ENCODE measurements around the gene MAP3K1.

Gene MAP3K1

DNA sequence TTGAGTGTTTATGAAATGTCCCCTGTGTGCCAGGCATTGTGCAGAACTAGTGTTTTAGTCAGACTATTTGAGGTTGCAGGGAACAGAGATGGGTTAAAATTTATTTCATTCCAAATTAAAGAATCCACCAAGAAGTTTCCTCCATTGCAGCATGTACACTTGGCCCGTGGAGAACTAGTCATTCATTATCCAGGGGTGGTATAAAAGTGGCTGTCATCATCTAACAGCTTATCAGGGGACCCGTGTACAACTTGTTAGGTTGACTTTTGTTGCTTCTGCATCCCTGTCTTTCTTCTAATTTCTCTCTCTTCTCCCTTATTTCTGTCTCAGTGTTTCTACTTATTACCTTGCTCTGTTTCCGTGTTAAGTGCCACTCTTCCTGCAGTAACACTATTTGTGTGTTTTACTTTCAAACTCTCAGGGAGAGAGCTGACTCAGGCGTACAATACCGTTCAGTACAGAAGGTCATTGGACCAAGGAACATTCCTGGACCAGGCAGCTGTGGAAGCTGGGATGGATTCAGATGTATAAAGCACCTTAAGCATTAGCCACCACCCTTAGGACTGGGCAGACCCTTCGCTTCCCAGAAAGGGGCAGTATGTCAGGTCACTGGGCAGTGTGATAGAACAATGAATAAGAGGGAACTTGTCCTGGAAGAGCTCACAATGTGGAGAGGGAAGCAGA is 36.1 kb downstream of the MAP3K1 start:
- no peak for FAIRE-seq

DNA sequence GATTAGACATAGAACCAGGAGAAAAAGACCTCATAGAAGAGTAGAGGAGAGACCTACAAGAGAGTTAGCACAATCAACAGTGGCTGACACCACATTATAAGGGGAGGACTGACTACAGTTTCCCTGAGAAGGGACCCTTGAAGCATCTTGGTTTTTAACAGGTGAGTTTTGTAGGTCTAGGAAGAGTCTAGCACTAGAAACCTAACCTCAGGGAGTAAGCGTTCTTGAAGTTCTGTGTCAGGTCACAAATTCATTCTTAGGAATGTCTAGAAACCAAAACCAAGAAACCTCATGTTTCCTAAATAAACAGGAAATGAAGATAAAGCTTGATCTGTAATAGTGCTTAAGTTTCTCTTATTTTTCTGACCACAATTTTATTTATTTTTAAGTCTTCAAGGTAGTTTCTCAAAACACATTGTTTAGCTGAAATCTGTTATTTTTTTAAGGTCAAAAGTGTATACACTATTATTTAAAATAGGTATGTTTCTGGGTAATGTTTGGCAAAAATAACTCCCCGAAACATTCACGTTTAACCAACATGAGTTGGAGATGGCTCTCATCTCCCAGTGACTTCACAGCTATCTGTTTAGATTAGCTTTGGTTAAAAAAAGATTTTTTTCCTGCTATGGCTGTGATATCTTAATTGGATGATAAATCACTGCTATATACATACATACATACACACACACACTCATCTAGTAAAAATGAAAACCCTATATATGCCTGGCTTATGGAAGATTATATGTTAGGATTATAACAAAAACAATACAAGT is 37.1 kb downstream of the MAP3K1 start:
- FAIRE-seq: no peak

DNA sequence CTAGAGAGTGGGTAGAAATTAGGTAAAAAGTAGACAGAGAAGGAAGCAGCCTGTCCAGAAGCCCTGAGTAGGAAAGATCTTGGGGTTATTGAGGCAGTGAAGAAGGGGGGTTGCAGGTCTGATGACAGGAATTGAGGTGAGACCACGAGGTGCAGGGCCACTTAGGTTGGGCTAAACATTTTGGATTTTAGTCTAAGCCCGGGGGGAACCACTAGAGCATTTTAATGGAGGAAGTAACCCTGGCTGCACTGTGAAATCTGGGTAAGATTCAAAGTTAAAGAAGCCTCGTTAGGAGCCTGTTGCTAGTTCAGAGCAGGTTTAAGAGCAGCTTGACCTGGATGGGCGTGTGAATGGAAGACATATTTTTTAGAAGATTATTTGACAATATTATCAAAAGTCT is 38.3 kb downstream of the MAP3K1 start:
- FAIRE-seq: no peak

DNA sequence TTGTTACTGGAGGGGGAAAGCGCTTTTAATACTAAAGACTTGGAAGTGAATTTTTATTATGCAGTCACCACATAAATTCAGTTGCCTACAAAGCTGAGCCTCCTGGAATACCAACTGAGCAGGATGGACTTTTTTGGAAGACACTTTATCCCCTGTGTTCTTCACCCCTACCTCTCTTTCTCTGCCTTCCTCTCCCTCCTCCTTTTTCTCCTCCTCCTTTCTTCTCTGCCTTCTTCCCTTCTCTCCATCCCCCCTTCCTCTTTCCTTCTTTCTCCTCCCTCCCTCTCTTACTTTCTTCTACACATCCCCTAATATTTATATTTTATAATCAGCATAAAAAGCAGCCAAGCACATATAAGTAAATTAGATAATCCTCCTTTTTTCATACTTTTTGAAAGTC is 39.6 kb downstream of the MAP3K1 start:
- FAIRE-seq: no peak

DNA sequence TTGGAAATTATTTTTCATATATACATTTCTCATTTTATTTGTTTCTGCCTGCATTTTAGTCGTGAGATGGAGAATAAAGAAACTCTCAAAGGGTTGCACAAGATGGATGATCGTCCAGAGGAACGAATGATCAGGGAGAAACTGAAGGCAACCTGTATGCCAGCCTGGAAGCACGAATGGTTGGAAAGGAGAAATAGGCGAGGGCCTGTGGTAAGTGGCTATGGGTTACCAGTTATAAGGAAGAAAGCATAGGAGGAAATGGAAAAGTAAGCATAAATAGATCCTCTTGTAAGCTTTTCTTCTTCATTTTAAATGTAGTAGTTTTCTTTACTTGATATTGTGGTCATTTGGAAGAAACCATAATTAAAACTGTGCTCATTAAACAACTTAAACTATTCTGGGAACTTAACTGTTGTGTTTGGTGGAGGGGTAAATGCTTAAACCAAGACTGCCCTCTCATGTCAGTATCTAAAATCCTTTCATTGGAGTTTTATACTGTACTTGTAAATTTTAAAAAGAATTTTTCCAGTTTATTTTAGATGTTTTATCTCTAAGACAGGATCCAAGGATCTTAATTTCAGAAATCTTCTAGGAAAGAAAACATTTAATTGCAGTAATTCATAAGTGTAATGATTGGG is 41.3 kb downstream of the MAP3K1 start:
- FAIRE-seq: no peak

DNA sequence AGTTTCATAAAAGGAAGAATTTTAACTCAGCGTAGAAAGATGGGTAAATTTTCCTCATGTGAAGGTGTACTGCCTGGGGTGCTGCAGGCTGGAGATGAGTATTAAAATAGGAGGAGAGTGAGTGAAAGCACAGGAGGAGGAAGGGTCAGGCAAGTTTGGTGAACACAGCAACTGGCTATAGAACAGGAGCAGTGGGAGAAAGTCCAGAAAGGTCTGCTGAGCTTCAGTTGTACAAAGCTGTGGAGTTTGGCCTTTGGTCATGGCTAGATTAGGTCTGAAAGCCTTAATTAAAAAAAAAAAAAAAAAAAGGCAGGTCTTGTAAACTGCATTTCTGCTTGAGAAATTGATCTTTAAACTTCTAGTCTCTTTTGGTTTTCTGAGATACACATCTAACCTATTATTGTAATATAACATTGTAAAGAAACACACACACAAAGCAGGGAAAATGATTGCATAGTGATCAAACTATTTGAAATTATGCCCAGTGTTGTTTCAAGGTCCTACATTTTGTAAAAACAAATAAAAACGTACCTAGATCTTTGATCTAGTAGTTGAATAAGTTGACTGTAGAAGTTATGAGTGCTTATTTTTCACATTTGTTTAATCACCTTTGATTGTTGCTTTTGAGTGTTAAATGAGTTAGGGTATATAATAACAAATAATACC is 43.6 kb downstream of the MAP3K1 start:
- FAIRE-seq: no peak

DNA sequence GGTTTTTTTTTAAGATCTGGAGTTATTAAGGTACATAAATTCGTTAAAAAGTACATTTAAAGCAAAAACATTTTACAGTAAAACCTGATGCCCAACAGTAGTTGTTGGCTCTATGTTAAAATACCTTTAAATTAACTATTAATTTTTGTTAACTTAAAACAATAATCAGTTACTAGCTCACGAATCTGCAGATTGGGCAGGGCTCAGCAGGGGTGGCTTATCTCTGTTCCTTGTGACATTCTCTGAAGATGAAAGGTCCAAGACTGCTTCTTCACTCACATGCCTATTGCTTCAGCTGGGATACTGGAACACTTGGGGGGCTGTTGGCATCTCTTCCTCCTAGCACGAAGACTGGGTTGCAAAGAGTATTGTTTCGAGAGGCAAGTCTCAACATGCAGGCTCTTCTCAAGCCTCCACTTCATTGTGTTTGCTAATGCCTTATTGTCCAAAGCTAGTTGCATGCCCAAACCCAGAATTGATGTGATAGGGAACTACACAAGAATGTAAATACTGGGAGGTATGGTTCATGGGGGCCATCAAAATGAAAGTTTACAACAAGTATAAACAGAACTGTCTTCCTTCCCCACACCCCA is 46.6 kb downstream of the MAP3K1 start:
- no peak for FAIRE-seq

DNA sequence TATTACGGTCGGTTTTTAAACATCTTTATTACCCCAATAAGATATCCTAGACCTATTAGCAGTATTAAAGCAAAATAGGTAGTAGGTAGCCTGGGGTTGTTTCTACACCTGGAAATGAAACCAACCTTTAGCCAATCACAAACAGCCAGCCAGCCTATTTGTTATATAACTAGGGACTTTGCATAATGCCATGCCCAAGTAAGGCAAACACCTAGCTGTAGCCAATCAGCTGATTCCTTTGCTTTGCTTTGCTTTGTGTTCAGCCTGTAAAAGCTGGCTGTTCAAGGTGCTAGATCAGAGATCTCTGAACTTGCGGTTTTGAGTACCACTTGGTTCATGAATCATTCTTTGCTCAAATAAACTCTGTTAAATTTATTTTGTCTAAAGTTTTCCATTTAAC is 47.6 kb downstream of the MAP3K1 start:
- no peak for FAIRE-seq

DNA sequence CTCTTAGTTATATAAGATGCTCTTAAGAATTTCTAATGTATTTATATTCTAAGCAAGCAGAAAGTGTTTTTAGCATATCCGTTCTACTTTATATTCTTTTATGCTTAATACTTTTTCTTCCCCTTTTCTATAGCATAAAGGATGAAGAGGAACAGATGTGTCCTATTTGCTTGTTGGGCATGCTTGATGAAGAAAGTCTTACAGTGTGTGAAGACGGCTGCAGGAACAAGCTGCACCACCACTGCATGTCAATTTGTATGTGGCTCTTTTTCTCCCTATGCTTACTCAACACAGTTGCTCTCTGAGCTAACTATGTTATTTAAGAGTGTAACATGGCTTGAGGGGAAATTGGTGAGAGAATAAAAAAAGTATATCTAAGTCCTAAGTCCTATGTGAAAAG is 56.4 kb downstream of the MAP3K1 start:
- FAIRE-seq: no peak

DNA sequence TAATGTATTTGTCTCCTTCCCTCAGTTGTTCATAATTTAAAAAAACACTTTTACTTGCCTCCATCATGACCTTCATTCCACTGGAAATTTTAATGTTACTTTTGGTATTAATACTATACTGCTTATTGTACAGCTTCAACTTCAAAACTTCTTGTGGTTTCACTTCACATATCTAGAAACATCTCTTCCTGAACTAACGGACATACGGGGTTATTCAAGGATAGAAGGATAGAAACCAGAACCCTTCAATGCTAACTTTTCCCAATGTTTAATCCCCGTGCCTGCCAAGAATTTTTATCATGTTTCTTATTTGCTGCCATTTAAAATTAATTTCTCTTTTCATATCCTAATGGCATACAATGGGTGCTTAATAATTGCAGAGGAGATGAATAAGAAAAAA is 57.7 kb downstream of the MAP3K1 start:
- FAIRE-seq: no peak

DNA sequence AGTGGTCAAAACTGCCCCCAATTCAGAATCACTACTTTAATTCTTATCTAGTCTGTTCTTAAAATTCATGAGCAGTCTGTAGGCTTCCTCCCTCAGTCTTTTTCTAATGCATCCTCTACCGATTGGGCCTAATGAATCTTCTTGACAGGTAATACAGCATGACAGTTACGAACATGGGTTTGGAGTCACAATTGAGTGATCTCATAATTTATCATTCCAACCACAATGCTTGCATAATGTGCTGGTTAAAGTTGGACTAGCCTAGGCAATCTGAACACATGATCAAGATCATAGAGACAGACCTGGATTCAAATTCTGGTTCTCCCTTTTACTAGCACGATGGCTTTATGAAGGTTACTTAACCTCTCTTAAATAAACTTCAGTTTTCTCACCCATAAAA is 61.0 kb downstream of the MAP3K1 start:
- FAIRE-seq: no peak

DNA sequence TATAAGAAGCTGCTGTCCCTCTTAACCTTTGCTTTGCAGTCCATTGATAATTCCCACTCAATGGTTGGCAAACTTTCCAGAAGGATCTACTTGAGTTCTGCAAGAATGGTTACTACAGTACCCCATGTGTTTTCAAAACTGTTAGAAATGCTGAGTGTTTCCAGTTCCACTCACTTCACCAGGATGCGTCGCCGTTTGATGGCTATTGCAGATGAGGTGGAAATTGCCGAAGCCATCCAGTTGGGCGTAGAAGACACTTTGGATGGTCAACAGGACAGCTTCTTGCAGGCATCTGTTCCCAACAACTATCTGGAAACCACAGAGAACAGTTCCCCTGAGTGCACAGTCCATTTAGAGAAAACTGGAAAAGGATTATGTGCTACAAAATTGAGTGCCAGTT is 66.2 kb downstream of the MAP3K1 start:
- no peak for FAIRE-seq

DNA sequence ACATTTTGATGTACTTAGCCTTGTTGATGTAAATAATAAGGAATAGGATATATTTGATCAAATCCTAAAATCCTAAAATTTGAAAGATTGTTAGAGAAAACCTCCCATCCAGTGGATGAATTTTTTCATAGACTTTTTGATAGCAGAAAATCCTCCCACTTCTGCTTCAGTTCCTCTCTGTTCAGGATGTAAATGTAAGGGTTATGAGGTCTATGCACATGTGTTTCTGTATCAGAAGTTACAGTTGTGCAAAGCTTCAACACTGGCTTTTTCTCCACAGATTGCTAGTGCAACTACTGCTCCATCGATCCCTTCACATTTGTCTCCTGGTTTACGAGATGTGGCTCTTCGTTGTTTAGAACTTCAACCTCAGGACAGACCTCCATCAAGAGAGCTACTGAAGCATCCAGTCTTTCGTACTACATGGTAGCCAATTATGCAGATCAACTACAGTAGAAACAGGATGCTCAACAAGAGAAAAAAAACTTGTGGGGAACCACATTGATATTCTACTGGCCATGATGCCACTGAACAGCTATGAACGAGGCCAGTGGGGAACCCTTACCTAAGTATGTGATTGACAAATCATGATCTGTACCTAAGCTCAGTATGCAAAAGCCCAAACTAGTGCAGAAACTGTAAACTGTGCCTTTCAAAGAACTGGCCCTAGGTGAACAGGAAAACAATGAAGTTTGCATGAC is 78.1 kb downstream of the MAP3K1 start:
- FAIRE-seq: no peak

DNA sequence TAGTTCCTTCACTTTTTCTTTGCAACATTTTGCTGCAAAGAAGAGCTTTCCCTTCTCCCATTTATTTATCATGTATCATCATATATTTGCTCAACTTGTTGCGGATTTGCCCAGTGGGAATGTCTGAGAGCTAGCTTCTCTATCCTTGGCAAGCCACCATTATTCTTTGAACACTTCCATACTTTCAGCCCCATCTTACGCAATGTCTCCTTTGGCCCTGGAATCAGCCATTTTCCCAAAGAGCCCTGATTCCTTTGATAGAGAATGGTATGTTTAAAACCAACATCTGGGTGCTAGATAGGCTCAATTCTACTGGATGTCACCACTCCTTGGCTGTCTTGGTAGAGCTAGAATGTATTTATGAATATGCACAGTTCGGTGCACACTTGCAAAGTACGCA is 81.4 kb downstream of the MAP3K1 start:
- no peak for FAIRE-seq

DNA sequence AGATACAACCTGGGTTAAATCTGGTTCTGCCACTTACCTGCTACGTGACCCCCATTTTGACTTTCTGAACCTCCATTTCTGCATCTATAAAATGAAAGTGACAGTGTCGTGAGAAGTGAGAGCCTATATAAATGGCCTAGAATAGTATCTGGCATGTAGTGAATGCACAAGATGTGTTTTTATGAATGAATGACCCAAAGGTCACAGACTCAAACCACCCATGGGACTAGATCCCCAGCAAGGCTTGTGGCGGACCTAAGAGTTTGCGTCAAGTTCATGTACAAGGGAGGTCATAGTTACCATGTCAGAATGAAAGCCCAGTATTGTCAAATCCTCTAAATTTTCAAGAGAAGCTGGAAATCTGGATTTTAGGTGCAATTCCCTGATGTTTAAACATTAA is 82.9 kb downstream of the MAP3K1 start:
- FAIRE-seq: no peak

DNA sequence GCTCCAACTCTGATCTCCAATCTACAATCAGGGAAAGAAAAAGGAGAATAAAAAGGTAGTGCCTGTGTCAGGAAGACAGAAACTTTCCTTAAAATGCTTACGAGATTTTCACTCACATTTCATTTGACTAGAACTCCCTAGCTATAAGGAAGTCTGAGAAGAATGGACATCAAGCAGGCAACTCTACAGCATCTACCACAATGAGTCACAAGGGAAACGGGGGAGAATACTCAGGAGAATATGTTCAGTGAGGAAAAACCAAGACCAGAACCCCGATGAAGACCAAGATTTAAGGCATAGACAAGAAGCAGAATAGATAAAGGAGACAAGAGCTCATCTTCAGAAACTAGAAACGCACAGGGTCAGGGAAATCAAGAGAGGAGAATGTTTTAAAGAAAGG is 85.0 kb downstream of the MAP3K1 start:
- no peak for FAIRE-seq

DNA sequence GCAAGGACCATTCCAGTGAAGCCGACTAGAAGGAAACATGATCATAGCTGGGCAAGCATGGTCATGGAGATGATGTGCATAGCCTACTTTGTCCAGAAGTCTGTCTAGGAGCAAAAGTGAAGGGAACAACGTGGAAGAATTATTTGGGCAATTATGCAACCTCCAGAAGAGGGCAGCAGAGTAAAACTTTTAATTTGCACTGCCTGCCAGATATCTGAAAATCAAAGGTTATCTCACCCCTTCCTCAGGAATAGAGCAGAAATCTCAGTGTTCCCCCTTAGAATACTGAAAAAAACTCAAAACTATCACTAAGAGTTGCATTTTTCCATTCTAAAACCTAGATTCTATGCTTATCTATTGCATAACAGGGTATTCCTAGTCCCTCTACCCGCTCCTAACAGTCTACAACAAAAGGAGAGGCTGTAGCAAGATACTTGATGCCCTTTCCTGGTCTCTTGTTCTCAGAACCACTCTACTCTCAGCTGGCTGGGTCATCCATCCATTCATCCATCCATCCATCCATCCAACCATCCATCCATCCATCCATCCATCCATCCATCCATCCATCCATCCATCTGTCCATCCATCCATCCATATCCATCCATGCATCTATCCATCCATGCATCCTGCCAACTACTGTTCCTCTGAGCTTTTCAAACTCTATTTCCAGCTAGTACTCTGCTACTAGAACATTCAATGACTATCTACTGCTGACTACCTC is 85.7 kb downstream of the MAP3K1 start:
- peak; percentile 81 for FAIRE-seq

DNA sequence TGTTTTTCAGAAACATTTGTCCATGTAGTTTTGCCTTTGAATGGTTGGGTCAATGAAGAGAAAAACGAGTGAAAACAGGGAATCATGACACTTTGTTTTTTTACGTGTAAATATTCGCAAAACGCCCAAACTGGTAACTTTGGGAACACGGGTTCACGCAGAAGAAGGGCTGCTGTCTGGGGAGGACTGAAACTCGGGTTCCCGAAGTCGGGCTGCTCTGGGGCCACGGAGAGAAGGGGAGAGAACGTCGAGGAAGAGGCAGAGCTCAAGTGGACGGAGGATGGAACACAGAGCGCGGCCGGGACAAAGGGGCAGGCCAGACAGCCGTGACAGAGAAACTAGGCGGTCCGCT is 93.6 kb downstream of the MAP3K1 start:
- FAIRE-seq: no peak

DNA sequence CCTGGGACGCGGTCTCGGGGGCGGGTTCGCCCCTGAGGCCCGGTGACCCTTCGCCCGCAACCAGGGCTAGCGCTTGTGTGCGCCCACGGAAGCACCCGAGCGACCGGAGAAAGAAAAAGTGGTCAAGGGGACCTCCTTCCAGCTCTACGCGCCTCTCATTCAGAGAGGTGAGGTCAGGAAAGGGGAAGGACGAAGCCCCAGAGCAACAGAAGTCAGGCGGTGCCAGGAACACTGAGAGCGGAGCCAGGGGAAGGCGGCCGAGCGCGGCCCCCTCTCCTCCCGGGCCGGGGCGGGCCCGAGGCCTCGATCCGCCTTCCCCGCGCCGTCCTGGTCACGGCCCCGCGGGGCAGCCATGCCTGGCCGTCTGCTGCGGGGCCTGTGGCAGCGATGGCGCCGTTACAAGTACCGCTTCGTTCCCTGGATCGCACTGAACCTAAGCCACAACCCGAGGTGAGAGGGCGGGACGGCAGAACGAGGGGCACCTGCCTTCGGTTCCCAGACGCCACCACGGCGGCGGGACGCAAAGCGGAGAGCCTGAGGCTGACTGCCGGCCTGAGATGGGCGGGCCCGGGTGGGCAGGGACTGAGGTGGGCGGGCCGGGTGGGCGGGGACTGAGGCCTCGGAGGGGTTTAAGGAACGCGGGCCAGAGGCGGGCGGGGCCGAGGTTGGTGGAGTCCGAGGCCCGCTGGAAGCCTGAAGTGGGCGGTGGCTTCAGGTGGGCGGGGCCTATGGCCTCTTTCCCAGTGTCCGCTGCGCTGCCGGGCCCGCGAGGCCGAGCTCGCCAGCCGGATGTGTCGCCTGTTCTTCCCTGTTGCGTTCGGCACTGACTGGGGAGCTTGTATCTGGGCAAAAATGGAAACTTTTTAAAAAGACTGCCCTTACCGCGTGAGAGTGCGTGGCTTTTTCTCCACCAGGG is 94.2 kb downstream of the MAP3K1 start, which contains the start of gene SETD9:
SETD9 (plus strand) TSS at position 303 of the 916 bp plus-strand sequence; CDS start at position 353, 50 bp downstream.
- no peak for FAIRE-seq

DNA sequence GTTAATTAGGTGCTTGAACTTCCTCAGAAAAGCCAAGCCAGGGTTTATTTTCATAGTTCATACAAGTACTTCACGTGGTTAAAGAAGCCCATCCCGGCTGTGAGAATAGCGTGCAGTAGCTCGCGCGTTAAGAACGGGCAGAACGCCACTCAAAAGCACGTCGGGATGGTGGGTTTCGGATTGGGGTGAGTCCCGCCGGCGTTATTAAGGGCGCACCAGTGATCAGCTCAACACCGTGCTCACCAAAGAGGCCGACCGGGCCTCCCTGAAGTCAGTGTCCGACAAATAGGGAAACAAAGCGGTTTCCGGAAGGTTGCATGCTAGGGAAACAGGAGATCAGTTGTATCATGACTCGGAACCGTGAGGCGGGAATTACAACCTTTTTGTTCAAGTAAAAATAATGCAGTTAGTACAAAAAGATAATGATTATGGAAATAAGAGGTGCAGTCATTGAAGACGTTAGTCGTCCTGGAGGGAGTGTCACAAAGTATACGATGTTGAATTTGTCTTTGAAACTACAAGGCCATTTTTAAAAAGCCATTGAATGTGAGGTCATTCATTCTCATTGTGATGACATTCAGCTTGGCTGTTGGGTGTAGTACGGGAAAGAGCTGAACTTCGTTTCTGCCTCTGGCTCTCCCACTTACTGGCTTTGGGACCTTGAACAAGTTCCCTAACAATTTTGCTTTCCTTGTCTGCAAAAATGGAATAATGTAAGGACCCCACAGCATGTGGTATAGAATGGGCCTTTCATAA is 95.0 kb downstream of the MAP3K1 start:
- no peak for FAIRE-seq

Measured in TTC549 (cell line).